CD4-positive, alpha-beta T cell treated with Interferon alpha-2 for 1 hour (primary cell): ENCODE results near the gene MORF4L1.
A peak's percentile ranks its signal among the peaks of the same experiment; 100 is the strongest.
"Not testable (repeated sequence)": the region's sequence is repeated elsewhere in the genome, so short reads cannot be mapped to it uniquely, and the experiment has no call there.

Experiments used
- DNase-seq, 2 donors: peaks; one replicate each; pipeline ENCODE4 v3.0.0-alpha.2; 2020 to 2022

The MORF4L1 gene

DNA sequence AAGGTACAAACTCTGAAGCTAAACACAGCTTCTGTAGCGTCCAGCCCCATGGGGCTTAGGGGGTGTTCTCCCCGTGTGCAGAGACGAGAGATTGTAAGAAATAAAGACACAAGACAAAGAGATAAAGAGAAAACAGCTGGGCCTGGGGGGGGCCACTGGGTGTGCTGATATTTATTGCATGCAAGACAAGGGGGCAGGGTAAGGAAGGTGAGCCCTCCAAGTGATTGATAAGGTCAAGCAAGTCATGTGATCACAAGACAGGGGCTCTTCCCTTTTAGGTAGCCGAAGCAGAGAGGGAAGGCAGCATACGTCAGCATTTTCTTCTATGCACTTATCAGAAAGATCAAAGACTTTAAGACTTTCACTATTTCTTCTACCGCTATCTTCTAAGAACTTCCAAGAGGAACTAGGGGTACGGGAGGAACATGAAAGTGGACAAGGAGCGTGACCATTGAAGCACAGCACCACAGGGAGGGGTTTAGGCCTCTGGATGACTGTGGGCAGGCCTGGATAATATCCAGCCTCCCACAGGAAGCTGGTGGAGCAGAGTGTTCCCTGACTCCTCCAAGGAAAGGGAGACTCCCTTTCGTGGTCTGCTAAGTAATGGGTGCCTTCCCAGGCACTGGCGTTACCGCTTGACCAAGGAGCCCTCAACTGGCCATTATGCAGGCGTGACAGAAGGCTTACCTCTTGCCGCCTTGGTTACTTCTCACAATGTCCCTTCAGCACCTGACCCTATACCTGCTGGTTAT, 29.8 kb downstream of the MORF4L1 start:
- DNase-seq: not testable (repeated sequence)

DNA sequence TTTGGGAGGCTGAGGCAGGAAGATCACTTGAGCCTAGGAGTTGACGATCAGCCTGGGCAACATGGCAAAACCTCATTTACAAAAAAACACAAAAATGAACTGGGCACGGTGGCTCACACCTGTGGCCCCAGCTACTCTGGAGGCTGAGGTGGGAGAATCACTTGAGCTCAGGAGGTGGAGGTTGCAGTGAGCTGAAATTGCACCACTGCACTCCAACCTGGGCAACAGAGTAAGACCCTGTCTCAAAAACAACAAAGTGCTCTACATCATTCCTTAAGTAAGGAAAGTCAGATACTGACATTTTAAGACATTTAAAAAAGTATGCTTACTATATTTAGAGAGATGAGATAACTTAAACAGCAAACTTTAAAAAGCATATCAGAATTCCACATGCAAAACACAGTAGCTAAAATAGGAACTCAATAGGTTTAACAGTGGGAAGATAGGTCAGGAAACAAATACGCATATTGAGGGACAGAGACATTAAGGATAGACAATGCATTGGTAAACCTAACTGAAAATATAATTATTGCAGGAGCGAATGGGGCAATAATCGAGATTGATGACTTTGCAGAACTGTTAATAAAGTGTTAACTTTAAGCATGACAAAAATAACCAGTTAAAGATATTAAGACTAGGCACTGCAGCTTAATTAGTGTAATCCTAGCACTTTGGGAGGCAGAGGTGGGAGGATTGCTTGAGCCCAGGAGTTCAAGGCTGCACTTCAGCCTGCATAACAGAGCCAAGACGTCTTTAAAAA, 32.1 kb downstream of the MORF4L1 start:
- no peak for DNase-seq

DNA sequence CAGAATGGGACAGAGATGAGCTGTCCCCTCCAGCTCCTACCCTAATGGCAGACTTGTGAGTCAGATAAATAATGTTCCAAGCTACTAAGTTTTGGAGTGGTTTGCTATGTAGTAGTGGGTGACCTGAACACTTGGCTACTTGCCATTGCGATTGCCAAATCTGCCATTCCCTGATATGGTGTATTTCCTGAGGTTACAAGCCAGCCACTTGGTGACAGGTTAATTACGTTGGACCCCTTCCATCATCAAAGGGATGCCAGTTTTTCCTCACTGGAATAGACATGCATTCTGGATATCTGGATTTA, 33.6 kb downstream of the MORF4L1 start:
- DNase-seq: no peak

DNA sequence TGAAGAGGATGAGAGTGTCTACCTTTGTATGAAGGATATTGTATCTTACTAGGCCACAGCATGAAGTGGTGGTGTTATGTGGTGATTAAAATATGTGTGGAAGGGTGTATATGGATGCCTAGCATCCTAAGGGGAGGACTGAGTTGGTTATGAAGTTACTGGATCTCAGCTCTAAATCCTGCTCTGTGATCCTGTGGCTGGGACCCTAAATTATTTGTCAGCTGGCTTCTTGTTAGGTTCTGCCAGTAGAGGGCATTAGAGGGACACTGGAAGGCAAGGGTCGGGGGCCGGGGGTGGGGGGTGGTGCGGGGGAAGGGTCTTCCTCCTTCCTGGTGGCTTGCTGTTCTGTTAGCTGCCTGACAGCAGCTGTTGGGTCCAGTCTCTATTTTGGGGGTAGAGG, 34.9 kb downstream of the MORF4L1 start:
- DNase-seq: no peak

DNA sequence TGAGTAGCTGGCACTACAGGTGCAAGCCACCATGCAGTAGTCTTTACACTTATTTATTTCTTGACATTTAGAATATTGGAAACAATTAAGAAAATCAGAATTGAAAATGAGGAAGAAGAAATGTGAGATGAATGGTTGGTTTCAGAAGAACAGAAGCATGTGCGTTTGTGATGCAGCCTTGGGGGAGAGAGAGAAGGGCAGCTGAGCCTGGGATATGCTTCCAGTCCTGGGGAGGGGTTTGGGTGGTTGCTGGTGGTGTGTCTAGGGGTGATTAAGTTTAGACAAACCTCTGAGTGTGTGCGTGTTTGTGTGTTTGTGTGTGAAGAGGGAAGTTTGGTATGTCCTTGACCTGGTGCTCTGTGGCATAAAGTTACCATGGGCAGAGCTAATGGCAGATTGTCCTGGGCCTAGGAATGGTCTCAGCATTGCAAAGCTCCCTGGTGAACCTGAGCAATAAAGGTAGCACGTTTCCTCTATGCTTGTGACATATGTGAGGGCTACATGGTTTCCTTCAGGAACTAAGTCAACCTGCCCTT, 36.5 kb downstream of the MORF4L1 start:
- no peak for DNase-seq

DNA sequence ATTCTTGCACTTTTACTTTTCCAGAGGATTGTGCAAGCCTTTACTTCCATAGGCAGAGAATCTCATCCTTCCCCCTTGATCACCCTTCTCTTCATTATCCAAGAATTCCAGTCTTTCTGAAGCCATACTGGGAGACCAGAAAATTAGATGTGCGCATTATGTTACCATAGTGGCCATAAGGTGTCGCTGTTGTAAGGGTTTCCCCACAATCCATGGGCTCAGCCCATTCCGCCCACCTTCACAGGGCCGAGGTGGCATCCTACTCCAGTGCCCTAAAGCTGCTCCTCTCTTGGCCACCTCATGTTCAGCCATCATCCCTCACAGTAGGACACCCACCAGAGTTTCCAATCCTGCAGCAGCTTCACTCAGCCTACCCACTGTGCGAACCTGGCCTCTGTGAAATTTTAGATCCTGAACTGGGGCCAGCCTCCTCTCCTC, 37.1 kb downstream of the MORF4L1 start:
- DNase-seq: peak in 1 of 2 donors; percentile 37

DNA sequence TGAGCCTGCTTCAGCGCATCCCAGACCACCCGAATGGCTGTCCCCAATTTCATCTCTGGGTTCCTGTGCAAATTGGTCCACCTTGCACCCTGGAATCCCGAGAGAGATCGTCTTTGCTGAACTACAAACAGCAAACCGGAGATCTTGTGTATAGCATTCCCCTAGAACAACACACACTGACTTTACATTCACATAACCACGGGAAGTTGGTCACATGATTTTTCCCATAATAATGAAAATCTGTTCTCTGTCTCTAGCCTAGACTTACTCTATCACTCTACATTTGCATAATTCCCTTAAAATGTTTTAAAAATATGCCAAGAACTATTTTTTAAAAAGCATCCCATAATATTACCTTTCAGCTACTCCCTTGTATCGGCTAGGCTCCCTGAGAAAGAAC, 37.6 kb downstream of the MORF4L1 start:
- no peak for DNase-seq

DNA sequence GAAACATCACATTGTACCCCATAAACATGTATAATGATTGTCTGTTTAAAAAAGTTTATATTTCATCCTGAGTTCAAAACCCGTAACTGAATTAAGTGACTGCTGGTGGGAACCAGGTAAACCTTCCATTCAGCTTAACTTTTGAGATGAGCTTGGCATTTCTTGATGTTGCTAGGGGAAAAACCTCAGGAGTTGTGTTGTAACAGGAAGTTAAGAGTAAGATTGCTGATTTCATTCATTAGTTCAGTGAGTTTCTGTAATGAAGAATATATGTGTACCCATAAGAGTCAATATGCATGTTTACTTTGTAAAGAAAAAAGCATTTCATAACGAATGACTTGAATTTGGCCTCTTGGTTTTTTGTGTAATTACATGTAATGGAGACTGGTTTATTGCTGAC, 39.6 kb downstream of the MORF4L1 start:
- DNase-seq: no peak

DNA sequence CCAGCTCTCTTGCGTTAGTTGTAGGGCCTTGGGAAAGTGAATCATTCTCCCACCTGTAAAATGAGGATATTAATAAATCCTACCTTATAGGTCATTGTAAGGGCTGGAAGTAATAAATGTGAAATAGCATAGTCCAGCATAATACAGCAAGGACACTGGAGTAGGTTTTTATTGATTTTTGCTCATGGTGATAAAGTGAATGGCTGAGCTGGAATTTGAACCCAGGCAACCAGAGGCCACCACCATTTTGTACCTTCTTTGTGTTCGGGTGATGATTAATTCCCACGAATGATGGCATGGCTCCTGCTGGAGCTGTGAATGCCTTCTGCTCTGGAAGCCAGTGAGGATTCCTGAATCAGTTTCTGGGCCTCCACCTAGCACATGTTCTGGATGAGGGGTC, 40.3 kb downstream of the MORF4L1 start:
- no peak for DNase-seq

DNA sequence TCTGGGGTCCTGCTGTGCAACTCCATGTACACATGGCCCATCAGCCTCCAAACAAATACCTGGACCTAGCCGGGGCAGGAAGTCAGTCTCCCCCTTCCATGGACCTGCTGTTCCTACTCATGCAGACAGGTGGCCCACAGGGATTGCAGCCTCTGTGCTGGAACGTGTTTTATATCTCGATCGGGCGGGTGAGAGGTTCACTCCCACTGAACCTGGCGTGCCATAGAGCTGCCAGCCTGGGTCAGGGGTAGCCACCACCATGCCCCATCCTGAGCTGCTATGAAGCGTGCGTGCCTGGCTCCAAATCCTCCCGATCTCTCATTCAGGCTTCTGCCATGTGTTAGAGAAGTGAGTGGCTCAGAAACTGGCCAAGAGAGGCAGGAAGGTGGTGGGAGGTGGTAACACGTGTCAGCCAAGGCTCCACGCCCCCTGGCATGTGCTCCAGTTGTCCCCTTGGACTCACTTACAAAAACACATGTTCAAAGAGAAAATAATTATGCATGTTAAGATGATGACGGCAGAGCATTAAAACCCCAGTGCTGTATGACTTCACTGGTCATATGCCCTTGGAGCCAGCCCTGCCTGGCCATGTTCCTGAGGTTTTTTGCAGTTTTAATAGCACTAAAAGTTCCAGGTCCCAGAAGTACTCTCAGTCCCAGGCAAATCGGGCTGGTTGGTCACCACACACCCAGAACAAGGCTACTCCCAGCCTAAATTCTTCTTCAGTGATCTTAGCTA, 41.5 kb downstream of the MORF4L1 start:
- no peak for DNase-seq

DNA sequence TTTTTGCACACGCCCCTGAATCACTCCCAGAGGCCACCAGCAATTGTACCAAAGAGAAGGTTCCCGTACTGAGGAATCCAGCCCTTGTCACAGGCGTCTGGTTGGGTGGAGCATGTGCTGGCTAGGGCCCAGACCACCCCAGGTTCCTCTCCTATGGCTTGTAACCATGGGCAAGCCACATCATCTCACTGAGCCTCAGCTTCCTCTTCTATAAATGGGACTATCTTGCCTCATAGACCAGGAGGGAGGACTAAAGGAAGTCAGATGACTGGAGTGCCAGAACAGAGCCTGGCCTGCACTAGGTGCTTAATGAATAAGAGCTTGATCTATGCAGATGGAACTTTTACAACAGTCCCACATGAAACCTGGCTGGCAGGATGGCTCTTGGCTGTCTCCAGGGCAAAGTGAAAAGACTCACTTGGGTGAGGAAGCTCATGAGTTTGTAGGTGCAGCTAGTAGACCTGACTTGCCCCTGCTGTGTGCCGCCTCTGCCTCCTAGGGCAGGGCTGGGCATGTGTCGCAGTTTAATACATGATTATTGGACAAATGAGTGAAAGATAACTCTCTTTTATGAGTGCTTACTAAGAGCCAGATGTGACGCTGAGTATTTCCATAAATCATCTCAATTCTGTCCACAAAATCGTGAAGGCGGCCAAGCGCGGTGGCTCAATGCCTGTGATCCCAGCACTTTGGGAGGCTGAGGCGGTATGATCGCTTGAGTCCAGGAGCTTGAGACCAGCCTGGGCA, 42.8 kb downstream of the MORF4L1 start:
- peak; percentile 17 to 47 for DNase-seq

DNA sequence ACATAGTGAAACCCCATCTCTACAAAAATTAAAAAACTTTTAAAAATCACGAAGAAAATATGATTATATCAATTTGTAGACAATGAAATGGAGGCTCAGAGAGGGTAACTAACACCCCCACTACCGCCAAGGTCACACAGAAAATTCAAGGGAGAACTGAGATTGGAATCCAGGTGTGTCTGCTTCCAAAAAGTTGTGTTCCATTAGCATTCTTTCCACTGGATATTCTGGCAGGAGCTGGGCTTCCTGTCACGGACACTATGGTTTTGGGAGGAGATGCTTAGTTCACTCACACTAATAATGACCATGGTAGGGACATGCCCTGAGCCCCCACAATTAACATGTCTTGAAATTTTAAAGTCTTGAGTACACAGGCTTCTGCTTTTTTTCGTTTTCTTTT, 43.4 kb downstream of the MORF4L1 start:
- DNase-seq: no peak

DNA sequence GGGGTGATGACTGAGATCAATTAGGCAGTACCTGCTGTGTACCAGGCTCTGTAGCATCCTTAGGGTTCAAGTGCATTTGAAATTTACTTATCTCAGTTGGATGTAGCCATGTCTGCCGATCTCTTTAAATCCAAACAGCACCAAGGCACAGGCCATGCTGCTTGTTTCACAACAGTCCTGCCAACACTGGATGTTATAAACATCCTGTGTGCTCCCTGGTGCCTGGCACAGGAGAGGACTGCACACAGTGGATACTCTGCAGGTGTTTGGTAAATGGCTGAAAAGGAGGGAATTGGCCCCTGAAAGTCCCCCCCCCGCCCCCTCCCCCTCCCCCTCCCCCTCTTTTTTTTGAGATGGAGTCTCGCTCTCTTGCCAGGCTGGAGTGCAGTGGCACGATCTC, 45.2 kb downstream of the MORF4L1 start:
- DNase-seq: no peak

DNA sequence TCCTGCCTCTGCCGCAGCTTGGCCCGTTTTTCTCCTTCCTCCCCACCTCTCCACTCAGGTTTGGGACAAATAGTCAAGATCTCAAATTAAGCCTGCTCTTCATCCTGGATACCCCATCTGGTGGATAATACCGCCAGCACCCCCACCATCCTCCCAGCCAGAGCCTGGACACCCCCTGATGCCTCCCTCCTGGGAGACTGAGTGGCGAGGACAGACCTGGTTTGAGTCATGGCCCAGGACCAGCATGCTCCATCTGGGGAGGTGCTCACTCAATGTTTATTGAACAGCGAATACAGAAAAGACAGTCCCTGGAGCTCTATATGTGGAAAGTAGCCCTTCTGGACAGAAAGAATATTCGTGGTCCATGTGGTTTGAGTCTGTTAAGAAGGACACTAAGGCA, 48.8 kb downstream of the MORF4L1 start:
- DNase-seq: no peak

DNA sequence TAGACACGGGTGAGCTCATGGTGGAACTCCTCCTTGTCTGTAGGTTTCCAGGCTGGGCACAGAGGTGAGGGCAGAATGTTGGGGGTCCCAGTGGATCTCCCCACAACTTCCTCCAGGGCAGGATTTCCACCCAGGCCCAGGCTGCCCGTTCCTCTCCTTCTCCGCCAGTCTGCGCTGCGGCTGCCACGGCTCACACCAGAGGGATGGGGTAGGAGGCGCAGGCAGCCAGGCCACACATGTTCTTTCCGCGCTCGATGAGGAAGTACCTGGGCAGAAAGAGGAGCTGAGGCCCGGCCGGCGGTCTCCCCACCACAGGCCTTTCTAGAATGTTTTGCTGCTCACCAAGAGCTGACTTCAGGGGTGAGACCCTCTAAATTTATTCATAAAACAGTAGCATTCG, 49.2 kb downstream of the MORF4L1 start:
- no peak for DNase-seq

DNA sequence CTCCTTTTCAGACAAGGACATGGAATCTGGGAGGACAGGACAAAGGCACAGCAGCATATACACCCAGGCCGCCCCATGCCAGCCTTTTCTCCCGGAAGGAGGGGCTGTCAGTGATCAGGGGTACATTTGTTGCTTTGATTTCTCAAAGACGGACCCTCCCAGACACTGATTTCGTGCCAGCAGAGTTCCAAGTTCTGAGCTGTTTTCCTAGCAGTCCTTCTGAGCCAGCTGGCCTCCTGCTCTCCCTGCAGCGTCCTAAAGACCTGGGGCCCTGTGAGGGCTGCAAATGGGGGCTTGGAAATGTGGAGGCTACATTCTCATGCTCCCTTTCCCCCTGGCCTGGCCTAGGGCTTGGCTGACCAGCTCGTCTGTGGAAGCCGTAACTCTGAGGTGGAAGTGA, 49.8 kb downstream of the MORF4L1 start:
- no peak for DNase-seq

DNA sequence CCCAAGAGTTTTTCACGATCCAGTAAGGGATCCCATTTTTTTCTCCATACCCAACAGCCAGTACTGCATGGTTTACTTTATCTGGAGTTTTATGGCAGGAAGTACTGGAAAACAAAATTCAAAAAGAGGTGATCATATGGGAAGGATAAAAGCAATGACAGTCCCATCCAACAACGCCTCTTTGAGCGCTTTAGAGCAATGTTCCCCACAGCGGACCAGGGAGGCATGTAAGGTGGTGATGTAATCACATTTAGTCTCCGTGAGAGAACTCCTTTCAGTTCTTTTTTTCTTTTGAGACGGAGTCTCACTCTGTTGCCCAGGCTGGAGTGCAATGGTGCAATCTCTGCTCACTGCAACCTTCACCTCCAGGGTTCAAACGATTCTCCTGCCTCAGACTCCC, 50.3 kb downstream of the MORF4L1 start:
- no peak for DNase-seq

DNA sequence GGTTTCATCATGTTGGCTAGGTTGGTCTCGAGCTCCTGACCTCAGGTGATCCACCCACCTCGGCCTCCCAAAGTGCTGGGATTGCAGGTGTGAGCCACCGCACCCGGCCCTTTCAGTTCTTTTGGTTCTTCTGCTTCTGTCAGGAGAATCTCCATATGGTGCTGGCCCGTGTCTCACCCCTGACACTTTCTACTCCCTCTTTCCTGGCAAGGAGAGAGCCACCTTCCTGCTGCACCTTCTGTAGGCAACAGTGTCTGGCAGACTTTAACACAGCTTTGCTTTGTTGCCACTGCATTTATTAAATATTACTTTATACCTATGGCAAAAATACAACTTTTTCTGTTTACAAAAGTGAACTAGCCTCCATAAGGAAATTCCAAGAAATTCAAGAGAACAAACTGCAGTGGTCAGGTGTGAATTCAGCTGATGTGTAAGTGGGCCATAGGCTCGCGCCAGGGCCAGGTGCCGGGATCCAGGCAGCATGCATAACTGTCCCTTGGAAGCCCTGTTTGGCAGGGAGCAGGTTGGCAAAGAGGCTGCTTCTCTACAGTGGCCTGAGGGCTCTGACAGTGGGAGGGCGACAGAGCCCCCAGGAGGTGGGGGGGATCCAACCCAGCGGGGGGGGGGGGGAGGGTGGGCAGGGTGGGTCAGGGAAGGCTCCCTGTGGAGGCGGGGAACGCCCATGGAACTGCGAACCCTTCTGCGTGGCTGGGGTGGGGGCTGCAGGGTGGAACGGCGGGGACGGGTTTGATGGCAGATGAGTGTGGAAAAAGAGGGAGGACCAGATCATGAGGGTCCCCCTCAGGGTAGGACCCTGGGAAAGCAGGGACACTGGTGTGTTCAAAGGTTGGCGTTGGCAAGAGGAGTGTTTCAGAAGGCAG, 51.0 kb downstream of the MORF4L1 start:
- no peak for DNase-seq

DNA sequence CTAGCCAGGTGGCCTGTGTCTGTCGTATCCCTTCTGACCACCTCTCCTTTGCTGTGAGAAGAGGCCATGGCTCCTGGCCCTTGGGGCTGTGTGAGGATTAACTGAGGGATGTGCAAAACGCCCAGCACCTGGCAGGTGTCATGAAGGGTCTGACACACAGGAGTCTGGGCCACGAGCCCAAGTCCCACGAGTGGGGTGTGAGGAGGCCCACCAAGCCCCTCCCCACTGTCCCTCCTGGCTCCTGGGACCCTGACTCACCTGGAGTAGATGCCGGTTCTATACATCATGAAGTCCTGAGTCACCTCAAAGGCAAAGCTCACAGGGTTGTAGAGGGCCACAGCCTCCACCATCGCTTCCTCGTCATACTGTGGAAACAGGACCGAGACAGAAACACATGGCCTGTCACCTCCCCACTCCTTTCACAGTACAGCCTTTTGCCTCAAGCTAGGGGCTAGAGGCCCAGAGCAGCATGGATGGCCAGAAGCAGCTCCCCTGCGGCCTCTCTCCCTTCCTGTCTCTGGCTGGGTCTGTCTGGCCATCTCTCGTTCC, 52.5 kb downstream of the MORF4L1 start:
- no peak for DNase-seq

DNA sequence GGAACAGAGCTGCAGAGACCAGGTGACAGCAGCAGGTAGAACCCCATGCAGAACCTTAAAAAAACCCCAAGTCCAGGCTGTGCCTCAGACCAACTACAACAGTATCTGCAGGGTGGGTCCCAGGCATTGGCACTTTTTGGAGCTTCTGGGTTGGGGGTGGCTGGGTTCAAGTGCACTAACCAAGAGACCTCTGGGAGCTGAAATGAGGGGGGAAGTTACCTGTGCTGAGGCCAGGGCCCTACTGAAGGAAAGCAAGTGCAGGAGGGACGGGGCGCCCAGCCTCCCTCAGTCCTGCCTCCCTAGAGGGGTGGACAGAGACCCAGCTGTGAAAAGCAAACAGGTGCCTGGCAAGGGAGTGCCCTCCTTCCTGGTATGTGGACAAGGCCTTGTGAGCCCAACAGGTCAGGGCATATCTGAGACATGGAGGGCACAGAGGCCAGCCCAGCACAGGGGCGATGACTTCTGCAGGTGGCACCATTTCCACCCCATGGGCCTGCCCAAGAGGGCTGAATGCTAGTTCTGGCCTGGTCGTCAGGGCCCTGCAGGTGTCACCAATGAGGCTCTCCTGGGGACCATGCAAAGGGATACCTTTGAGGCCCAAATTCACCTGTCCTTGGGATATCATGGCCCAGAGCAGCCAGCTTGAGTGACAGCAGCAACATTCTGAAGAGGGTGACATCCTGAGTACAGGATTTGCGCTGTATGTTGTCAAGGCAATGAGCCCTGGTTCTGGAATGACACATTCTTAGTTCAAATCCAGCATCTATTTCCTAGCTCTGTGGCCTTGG, 53.5 kb downstream of the MORF4L1 start:
- no peak for DNase-seq
